Right lobe of liver (tissue), 6 donors: ENCODE results near the gene SLC37A4. TPM values are rescaled to one million over a fixed set of nuclear protein-coding genes. Genes with fewer than 3 reads are reported as not detected.

ENCODE experiments used
- ATAC-seq, 4 donors: fragments of 200-7000 bp; cut with Tn5 transposase; one replicate each; pipeline ENCODE4 v1.9.1; 2020; ENCODE audit warnings: mild to moderate bottlenecking in 4 of 4, moderate library complexity in 4 of 4
- DNase-seq, 3 donors: peaks; one replicate each; pipeline ENCODE4 v3.0.0-alpha.2; 2020
- H3K27ac ChIP-seq, 3 donors: fragments of 200-600 bp; one replicate each; pipeline ENCODE4 v1.8.0; 2022
- H3K27me3 ChIP-seq, 2 donors: fragments of 200-600 bp; one replicate each; pipeline ENCODE4 v1.8.0; 2022
- H3K36me3 ChIP-seq, 4 donors: fragments of 200-600 bp; sonication (generic) in 1 of 4; one replicate each; pipeline versions ENCODE4 v1.5.1 to v1.8.0; 2017 to 2022; ENCODE audit warnings: control low read depth in 1 of 4
- H3K4me1 ChIP-seq, 4 donors: fragments of 200-600 bp; sonication (generic) in 1 of 4; one replicate each; pipeline versions ENCODE4 v1.5.1 to v1.8.0; 2017 to 2022; ENCODE audit warnings: control low read depth in 1 of 4
- H3K4me3 ChIP-seq, 3 donors: fragments of 200-600 bp; one replicate each; pipeline ENCODE4 v1.8.0; 2022
- H3K9me3 ChIP-seq, 4 donors: fragments of 200-600 bp; sonication (generic) in 1 of 4; one replicate each; pipeline versions ENCODE4 v1.5.1 to v1.8.0; 2017 to 2022; ENCODE audit warnings: control low read depth in 1 of 4
- POLR2A ChIP-seq: fragments of 450-650 bp; IDR thresholded peaks from one replicate; pipeline ENCODE4 v1.6.1; 2017; ENCODE audit warnings: antibody characterized with exemption, mild to moderate bottlenecking
- WGBS: methylation state at CpG from one replicate; pipeline ENCODE4 v1.1.6; 2018; ENCODE audit warnings: low coverage, low lambda C conversion rate; ENCODE audit not compliant: insufficient coverage; ENCODE audit errors: missing lambda C conversion rate; 5-methylcytosine and 5-hydroxymethylcytosine counted together
- intact Hi-C, 2 donors: fragments of 100-400 bp; cut with DNase I; formaldehyde crosslinking; loops; one replicate each; pipeline versions ENCODE4 v1.11.2 to v1.14.1; 2022
- total RNA-seq, 6 experiments: library from RNA; depleted of rRNA in 2 of 6; stranded (reverse); fragments of >200 nt in 2 of 6; fragmentation: NEBNext Ultra II Directional in 3 of 6; extraction: Animal tissue kit (Norgen Biotek cat#: 25700) in 3 of 6; gene quantifications; one replicate each; pipeline versions ENCODE4 v1.1.0 to v1.2.4, GENCODE V29; 2016 to 2023
- TF ChIP-seq, protein P1 (sequence below), 4 donors: fragments of 200-600 bp in 3 of 4; fragments of 450-650 bp in 1 of 4; IDR thresholded peaks; one replicate each; pipeline versions ENCODE4 v1.5.1 to v1.8.0; 2016 to 2022; ENCODE audit warnings: antibody characterized with exemption in 4 of 4, mild to moderate bottlenecking in 2 of 4
- donor health status: DM: no; HTN: yes; CAD: no.
- donor health status: DM: no; HTN: no; CAD: no.
- donor health status: DM: no; HTN: no; CAD: no.
- donor health status: DM: no; HTN: yes; CAD: no.
- donor health status: DM: no; HTN: yes; CAD: no.

Gene SLC37A4
- total RNA-seq, 6 experiments from 2014 or later = 78.5 to 177 (median 147) TPM

DNA sequence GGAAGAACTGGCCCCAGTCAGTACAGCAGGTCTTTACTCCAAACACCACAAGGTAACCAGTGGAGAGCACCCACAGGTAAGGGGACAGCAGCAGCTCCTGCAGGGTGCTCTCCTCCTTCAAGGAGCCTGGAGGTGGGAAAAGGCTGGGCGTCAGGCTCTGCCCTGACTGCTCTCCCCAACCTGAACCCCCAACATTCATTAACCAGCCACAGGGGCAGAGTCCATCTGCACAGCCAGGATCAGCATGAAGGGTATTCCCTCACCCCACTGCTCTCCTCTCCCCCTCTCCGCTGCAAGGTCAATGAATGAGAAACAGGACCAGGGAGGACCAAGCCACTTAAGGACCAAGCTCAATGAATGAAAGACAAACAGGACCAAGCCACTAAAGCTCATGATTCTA, 3.7 kb downstream of the SLC37A4 start:
- WGBS = 33% methylated on average over 1 of the region's 2 CpGs
- DNase-seq (peak; percentile 28 to 67 (median 57)), ATAC-seq (no peak)
- Histone ChIP-seq H3K36me3 (peaks cover 0 to 32% (median 15%) of the 10 kb centered on the region in 4 donors), H3K27ac (peak overlapping the region in 2 of 3 donors; percentile 47 to 62), H3K9me3 (no peaks in the 10 kb centered on the region), H3K27me3 (no peaks in the 10 kb centered on the region), H3K4me1 (peaks cover 2 to 59% (median 25%) of the 10 kb centered on the region in 4 donors), H3K4me3 (peak overlapping the region; percentile 66 to 96 (median 81))
- intact Hi-C loops = no loop called here
- TF ChIP-seq, protein P1, sequence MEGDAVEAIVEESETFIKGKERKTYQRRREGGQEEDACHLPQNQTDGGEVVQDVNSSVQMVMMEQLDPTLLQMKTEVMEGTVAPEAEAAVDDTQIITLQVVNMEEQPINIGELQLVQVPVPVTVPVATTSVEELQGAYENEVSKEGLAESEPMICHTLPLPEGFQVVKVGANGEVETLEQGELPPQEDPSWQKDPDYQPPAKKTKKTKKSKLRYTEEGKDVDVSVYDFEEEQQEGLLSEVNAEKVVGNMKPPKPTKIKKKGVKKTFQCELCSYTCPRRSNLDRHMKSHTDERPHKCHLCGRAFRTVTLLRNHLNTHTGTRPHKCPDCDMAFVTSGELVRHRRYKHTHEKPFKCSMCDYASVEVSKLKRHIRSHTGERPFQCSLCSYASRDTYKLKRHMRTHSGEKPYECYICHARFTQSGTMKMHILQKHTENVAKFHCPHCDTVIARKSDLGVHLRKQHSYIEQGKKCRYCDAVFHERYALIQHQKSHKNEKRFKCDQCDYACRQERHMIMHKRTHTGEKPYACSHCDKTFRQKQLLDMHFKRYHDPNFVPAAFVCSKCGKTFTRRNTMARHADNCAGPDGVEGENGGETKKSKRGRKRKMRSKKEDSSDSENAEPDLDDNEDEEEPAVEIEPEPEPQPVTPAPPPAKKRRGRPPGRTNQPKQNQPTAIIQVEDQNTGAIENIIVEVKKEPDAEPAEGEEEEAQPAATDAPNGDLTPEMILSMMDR (IDR thresholded peaks at IDR 0.05) = no peak
- TF ChIP-seq POLR2A = no peak

DNA sequence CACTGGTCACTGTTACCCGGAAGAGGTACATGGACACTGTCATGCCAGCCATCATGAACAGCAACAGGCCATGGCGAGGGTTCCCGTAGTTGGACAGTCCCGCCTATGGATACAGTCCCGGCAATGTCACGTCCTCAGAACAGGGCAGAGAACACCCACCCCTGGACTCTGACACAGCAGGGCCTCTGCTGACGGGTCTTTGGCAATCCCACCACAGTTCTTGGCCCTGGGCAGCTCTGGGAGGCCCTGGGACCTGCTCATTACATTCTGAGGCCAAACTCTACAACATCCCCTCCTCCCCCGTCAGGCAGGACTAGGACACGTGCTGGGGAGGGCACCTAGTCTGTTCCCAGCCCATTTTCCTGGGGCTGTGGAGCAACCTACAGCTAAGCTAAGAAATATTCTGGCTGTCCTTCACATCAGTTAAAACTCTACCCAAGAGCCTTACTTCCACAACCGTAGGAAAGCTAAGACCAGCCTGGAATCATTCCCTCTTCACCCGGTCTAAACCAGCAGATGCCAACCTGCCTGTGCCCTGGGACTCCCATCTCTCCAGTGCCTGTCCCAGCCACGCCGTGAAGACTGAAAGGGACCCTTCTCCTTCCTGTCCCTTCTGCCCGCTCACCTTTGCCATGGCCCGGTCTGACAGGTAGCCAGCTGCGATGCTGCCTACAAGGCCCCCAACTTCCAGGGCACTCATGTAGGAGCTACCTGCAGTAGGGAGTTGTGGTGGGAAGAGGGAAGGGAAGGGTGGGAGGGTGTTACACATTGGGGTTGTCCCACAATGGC, 4.5 kb downstream of the SLC37A4 start:
- Histone ChIP-seq H3K4me3 (peak overlapping the region; percentile 66 to 96 (median 81)), H3K27ac (peak overlapping the region; percentile 37 to 62 (median 47)), H3K36me3 (peaks cover 0 to 32% (median 15%) of the 10 kb centered on the region in 4 donors), H3K27me3 (no peaks in the 10 kb centered on the region), H3K4me1 (peaks cover 2 to 67% (median 28%) of the 10 kb centered on the region in 4 donors), H3K9me3 (no peaks in the 10 kb centered on the region)
- ATAC-seq (peak; percentile 3 to 13 (median 7)), DNase-seq (peak; percentile 60 to 89 (median 85))
- 20% methylated on average over 4 of the region's 16 CpGs for WGBS
- TF ChIP-seq, protein P1 (IDR thresholded peaks at IDR 0.05) = no peak
- peak; percentile 53 for TF ChIP-seq POLR2A
- intact Hi-C loops = no loop called here

DNA sequence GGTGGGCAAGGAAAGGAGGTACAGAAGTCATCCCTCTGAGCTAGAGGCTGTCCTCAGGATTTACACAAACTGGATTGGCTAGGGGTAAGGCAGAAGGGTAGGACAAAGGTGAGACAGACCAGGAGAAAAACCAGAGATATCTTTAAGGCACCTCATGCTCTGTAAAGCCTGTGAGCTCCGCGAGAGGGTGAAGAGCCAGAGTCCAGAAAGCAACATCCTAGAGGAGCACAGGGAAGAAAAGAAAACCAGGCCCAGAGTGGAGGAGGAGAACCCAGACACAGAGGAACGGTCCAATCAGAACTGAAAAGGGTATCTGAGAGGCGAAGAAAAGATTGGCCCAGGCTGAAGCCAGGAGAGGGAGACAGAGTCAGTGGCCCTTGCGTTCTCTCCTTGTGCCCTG, 5.1 kb downstream of the SLC37A4 start:
- Histone ChIP-seq H3K27ac (peak overlapping the region; percentile 37 to 62 (median 47)), H3K36me3 (peaks cover 0 to 32% (median 15%) of the 10 kb centered on the region in 4 donors), H3K4me1 (peaks cover 0 to 73% (median 30%) of the 10 kb centered on the region in 4 donors), H3K4me3 (peak overlapping the region in 2 of 3 donors; percentile 81 to 96), H3K27me3 (no peaks in the 10 kb centered on the region), H3K9me3 (no peaks in the 10 kb centered on the region)
- no peak for ATAC-seq
- 46% methylated on average over 3 of the region's 5 CpGs for whole genome bisulfite sequencing
- DNase-seq = no peak
- no peak for TF ChIP-seq POLR2A
- TF ChIP-seq, protein P1 (IDR thresholded peaks at IDR 0.05) = no peak
- intact Hi-C loops = no loop called here

DNA sequence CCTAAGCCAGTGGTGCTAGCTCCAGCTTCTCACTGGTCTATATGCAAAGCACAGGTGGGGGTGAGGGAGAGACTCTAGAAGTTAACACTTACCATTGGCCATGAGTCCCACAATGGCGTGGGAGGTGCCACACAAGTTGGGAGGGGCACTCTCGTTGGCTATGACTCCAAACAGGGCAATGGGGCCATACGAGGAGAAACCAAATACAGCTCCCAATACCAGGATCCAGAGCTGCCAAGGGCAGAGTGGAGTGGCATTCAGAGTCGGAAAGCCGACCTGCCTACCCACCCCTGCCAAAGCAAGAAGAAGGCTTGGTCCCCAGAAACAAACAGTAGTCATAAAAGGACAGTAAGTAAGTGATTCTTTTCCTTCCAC, 5.6 kb downstream of the SLC37A4 start:
- TF ChIP-seq, protein P1 (IDR thresholded peaks at IDR 0.05) = no peak
- TF ChIP-seq POLR2A = peak; percentile 10
- peaks cover 0 to 78% (median 32%) of the 10 kb centered on the region in 4 donors for H3K4me1 ChIP-seq
- no peaks in the 10 kb centered on the region for H3K9me3 ChIP-seq
- no peaks in the 10 kb centered on the region for H3K27me3 ChIP-seq
- H3K36me3 ChIP-seq = peaks cover 0 to 32% (median 15%) of the 10 kb centered on the region in 4 donors
- peak overlapping the region; percentile 37 to 62 (median 47) for H3K27ac ChIP-seq
- no peak for ATAC-seq
- peak overlapping the region in 1 of 3 donors; percentile 81 for H3K4me3 ChIP-seq
- intact Hi-C loops = no loop called here
- 18% methylated on average over 4 of the region's 5 CpGs for WGBS
- peak in 2 of 3 donors; percentile 37 to 42 for DNase-seq
